ENCODE measurements around the gene CLEC18B. TPM values are rescaled to one million over a fixed set of nuclear protein-coding genes. Genes with fewer than 3 reads are reported as not detected.

Gene CLEC18B
- total RNA-seq, 1 donor from 2014 or later = 122 TPM

- Histone ChIP-seq H3K27me3 (ENCODE audit: control insufficient read depth, insufficient read depth, low read length) (no peaks in the 10 kb centered on the region), H3K36me3 (ENCODE audit: control insufficient read depth, insufficient read depth, low read length) (peaks cover 7% of the 10 kb centered on the region), H3K4me3 (ENCODE audit: low read depth, low read length) (no peak overlapping the region)
- no peak for TF ChIP-seq CTCF (IDR thresholded peaks at IDR 0.05; ENCODE audit: insufficient read depth, low read length, poor library complexity, severe bottlenecking)
- no peak for DNase-seq (ENCODE audit: low read depth)
Observed at GRCh38 chr16:74465281-74465680, 44.0 kb upstream of the CLEC18B start.

GRCh38 chr16:74463888-74464287 lies 42.6 kb upstream of the CLEC18B start:
- H3K27me3 ChIP-seq (ENCODE audit: control insufficient read depth, insufficient read depth, low read length) = no peaks in the 10 kb centered on the region
- no peak for DNase-seq (ENCODE audit: low read depth)
- no peak overlapping the region for H3K4me3 ChIP-seq (ENCODE audit: low read depth, low read length)
- no peak for TF ChIP-seq CTCF (IDR thresholded peaks at IDR 0.05; ENCODE audit: insufficient read depth, low read length, poor library complexity, severe bottlenecking)
- peaks cover 7% of the 10 kb centered on the region for H3K36me3 ChIP-seq (ENCODE audit: control insufficient read depth, insufficient read depth, low read length)

- no peaks in the 10 kb centered on the region for H3K27me3 ChIP-seq (ENCODE audit: control insufficient read depth, insufficient read depth, low read length)
- TF ChIP-seq CTCF (IDR thresholded peaks at IDR 0.05; ENCODE audit: insufficient read depth, low read length, poor library complexity, severe bottlenecking) = no peak
- no peak overlapping the region for H3K4me3 ChIP-seq (ENCODE audit: low read depth, low read length)
- no peak for DNase-seq (ENCODE audit: low read depth)
- H3K36me3 ChIP-seq (ENCODE audit: control insufficient read depth, insufficient read depth, low read length) = peaks cover 4% of the 10 kb centered on the region
Observed at GRCh38 chr16:74462361-74462760, 41.1 kb upstream of the CLEC18B start.

GRCh38 chr16:74461826-74462225 lies 40.5 kb upstream of the CLEC18B start:
- DNase-seq (ENCODE audit: low read depth) = no peak
- Histone ChIP-seq H3K36me3 (ENCODE audit: control insufficient read depth, insufficient read depth, low read length) (peaks cover 2% of the 10 kb centered on the region), H3K4me3 (ENCODE audit: low read depth, low read length) (no peak overlapping the region), H3K27me3 (ENCODE audit: control insufficient read depth, insufficient read depth, low read length) (no peaks in the 10 kb centered on the region)
- TF ChIP-seq CTCF (IDR thresholded peaks at IDR 0.05; ENCODE audit: insufficient read depth, low read length, poor library complexity, severe bottlenecking) = no peak

- peaks cover 2% of the 10 kb centered on the region for H3K36me3 ChIP-seq (ENCODE audit: control insufficient read depth, insufficient read depth, low read length)
- no peak overlapping the region for H3K4me3 ChIP-seq (ENCODE audit: low read depth, low read length)
- no peak for DNase-seq (ENCODE audit: low read depth)
- no peak for TF ChIP-seq CTCF (IDR thresholded peaks at IDR 0.05; ENCODE audit: insufficient read depth, low read length, poor library complexity, severe bottlenecking)
- no peaks in the 10 kb centered on the region for H3K27me3 ChIP-seq (ENCODE audit: control insufficient read depth, insufficient read depth, low read length)
Observed at GRCh38 chr16:74460542-74460941, 39.3 kb upstream of the CLEC18B start.

- H3K36me3 ChIP-seq (ENCODE audit: control insufficient read depth, insufficient read depth, low read length) = no peaks in the 10 kb centered on the region
- no peak for DNase-seq (ENCODE audit: low read depth)
- TF ChIP-seq CTCF (IDR thresholded peaks at IDR 0.05; ENCODE audit: insufficient read depth, low read length, poor library complexity, severe bottlenecking) = no peak
Observed at GRCh38 chr16:74456290-74456625, 35.0 kb upstream of the CLEC18B start.

More at GRCh38 chr16:74456290-74456625, 35.0 kb upstream of the CLEC18B start:
- Histone ChIP-seq H3K4me3 (ENCODE audit: low read depth, low read length) (no peak overlapping the region), H3K27me3 (ENCODE audit: control insufficient read depth, insufficient read depth, low read length) (no peaks in the 10 kb centered on the region)
